ENCODE data around the gene KCNH2.

KCNH2 gene

GRCh38 chr7:150927157-150927955 lies 50.8 kb downstream of the KCNH2 start:
- H3K9me3 Mint-ChIP-seq: no peaks in the 10 kb centered on the region
- H3K36me3 Mint-ChIP-seq (ENCODE audit: low read depth): no peaks in the 10 kb centered on the region
- TF ChIP-seq CTCF (IDR thresholded peaks at IDR 0.05): no peak
- H3K4me3 Mint-ChIP-seq: no peak overlapping the region
- H3K4me1 Mint-ChIP-seq: peaks cover 19% of the 10 kb centered on the region
- peaks cover 11% of the 10 kb centered on the region for H3K27me3 Mint-ChIP-seq (ENCODE audit: low read depth, poor library complexity)
- no peak for DNase-seq
- no peak overlapping the region for H3K27ac Mint-ChIP-seq

- H3K27ac Mint-ChIP-seq: no peak overlapping the region
- no peaks in the 10 kb centered on the region for H3K36me3 Mint-ChIP-seq (ENCODE audit: low read depth)
- no peaks in the 10 kb centered on the region for H3K9me3 Mint-ChIP-seq
- no peak overlapping the region for H3K4me3 Mint-ChIP-seq
- no peak for TF ChIP-seq CTCF (IDR thresholded peaks at IDR 0.05)
- H3K4me1 Mint-ChIP-seq: peaks cover 19% of the 10 kb centered on the region
- peaks cover 11% of the 10 kb centered on the region for H3K27me3 Mint-ChIP-seq (ENCODE audit: low read depth, poor library complexity)
- no peak for DNase-seq
These were observed 52.1 kb downstream of the KCNH2 start for GRCh38 chr7:150926066-150926465.

- Mint-ChIP-seq H3K4me3 (no peak overlapping the region), H3K27ac (peak overlapping the region; percentile 62), H3K9me3 (no peaks in the 10 kb centered on the region), H3K4me1 (peaks cover 19% of the 10 kb centered on the region), H3K36me3 (ENCODE audit: low read depth) (no peaks in the 10 kb centered on the region), H3K27me3 (ENCODE audit: low read depth, poor library complexity) (peaks cover 7% of the 10 kb centered on the region)
- no peak for TF ChIP-seq CTCF (IDR thresholded peaks at IDR 0.05)
- no peak for DNase-seq
These were observed 53.7 kb downstream of the KCNH2 start for GRCh38 chr7:150924369-150924781.

GRCh38 chr7:150923802-150924201 lies 54.3 kb downstream of the KCNH2 start:
- peaks cover 25% of the 10 kb centered on the region for H3K4me1 Mint-ChIP-seq
- H3K27ac Mint-ChIP-seq: no peak overlapping the region
- H3K4me3 Mint-ChIP-seq: no peak overlapping the region
- DNase-seq: no peak
- TF ChIP-seq CTCF (IDR thresholded peaks at IDR 0.05): no peak
- peaks cover 7% of the 10 kb centered on the region for H3K27me3 Mint-ChIP-seq (ENCODE audit: low read depth, poor library complexity)
- H3K9me3 Mint-ChIP-seq: no peaks in the 10 kb centered on the region
- no peaks in the 10 kb centered on the region for H3K36me3 Mint-ChIP-seq (ENCODE audit: low read depth)

- H3K27me3 Mint-ChIP-seq (ENCODE audit: low read depth, poor library complexity): peaks cover 7% of the 10 kb centered on the region
- H3K9me3 Mint-ChIP-seq: no peaks in the 10 kb centered on the region
- H3K36me3 Mint-ChIP-seq (ENCODE audit: low read depth): no peaks in the 10 kb centered on the region
- DNase-seq: no peak
- peaks cover 29% of the 10 kb centered on the region for H3K4me1 Mint-ChIP-seq
- H3K27ac Mint-ChIP-seq: no peak overlapping the region
- H3K4me3 Mint-ChIP-seq: no peak overlapping the region
- TF ChIP-seq CTCF (IDR thresholded peaks at IDR 0.05): no peak
These were observed 54.9 kb downstream of the KCNH2 start for GRCh38 chr7:150923196-150923595.

GRCh38 chr7:150919160-150919559 lies 59.0 kb downstream of the KCNH2 start:
- Mint-ChIP-seq H3K4me1 (peaks cover 16% of the 10 kb centered on the region), H3K4me3 (no peak overlapping the region), H3K27ac (no peak overlapping the region), H3K36me3 (ENCODE audit: low read depth) (no peaks in the 10 kb centered on the region), H3K9me3 (no peaks in the 10 kb centered on the region), H3K27me3 (ENCODE audit: low read depth, poor library complexity) (peaks cover 13% of the 10 kb centered on the region)
- no peak for DNase-seq
- no peak for TF ChIP-seq CTCF (IDR thresholded peaks at IDR 0.05)

Data from nephron progenitor cell (in vitro differentiated cells).